Activated naive CD8-positive, alpha-beta T cell treated with anti-CD3 and anti-CD28 coated beads, Interleukin-2, amount 10 ng/mL, durations not matched to agents 7 days and 5 days (primary cell): ENCODE results near the gene PCK2. TPM values are rescaled to one million over a fixed set of nuclear protein-coding genes. Genes with fewer than 3 reads are reported as not detected.

Experiments
- ATAC-seq: fragments of 150-1000 bp; cut with Tn5 transposase; one replicate; pipeline ENCODE4 v1.10.0; 2021; ENCODE audit warnings: low read depth, moderate library complexity
- POLR2A ChIA-PET: fragments of 350-600 bp; sonication (Branson Sonifier 250); formaldehyde crosslinking; loops from one replicate; lab custom pipeline; 2021; ENCODE audit warnings: antibody characterized with exemption; lab: Charles Lee
- DNase-seq: peaks from one replicate; pipeline ENCODE4 v3.0.0; 2021
- H3K27ac Mint-ChIP-seq: one replicate; pipeline ENCODE4 v1.8.0; 2022; ENCODE audit warnings: mild to moderate bottlenecking, mixed read lengths
- H3K27me3 Mint-ChIP-seq: one replicate; pipeline ENCODE4 v1.8.0; 2022; ENCODE audit warnings: mild to moderate bottlenecking, moderate library complexity, mixed read lengths
- H3K36me3 Mint-ChIP-seq: one replicate; pipeline ENCODE4 v1.8.0; 2021; ENCODE audit warnings: mild to moderate bottlenecking, mixed read lengths
- H3K4me1 Mint-ChIP-seq: one replicate; pipeline ENCODE4 v1.8.0; 2021; ENCODE audit warnings: mixed read lengths
- H3K4me3 Mint-ChIP-seq: one replicate; pipeline ENCODE4 v1.8.0; 2022; ENCODE audit warnings: mild to moderate bottlenecking, moderate library complexity, mixed read lengths
- H3K9me3 Mint-ChIP-seq: one replicate; pipeline ENCODE4 v1.8.0; 2021; ENCODE audit warnings: mixed read lengths
- total RNA-seq, 2 experiments: library from RNA; stranded (reverse); gene quantifications; one replicate each; pipeline ENCODE4 v1.2.3, GENCODE V29; 2021

The PCK2 gene
- total RNA-seq, 2 experiments from 2014 or later: 47.4 to 50.6 TPM

DNA sequence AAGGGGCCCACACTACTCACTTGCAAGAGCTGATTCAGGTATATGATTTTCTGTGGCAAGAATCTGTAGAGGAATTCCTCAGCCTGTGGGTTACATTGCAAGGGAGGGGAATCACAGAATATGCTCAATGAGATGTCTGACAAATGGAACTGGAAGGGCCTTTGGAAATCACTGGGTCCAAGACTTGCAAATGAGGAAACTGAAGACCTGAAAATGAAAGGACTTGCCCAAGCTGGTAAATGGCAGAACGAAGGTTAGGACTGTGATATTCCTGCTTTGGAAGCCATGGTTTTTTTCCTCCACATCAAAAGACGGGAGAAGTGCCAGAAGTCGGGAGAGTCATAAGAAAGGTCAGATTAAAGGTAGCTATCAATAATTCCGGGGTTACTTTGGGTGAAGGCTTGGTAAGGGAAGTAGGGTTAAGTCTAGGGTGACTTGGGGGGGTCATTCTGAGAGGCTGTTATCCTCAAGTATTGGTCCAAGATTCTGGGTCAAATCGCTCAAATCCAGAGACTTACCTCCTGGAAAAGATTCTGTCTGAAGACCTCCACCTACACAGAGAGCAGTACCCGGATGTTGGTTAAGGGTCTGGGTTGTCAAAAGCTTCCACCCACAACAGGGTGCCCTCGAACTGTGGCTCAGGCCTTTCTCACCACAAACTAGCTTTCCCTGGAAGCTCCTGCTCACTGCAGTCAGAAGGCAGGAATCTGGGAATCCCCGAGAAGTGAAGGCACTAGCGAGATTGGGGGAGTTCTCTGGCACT, 51.8 kb downstream of the PCK2 start:
- H3K27me3 Mint-ChIP-seq: no peaks in the 10 kb centered on the region
- peak overlapping the region; percentile 94 for H3K4me3 Mint-ChIP-seq
- POLR2A ChIA-PET: interaction anchor here (0.5 to 14.1 kb wide), 16 partner anchors 9 to 284 kb away, joined by 3 to 347 read pairs (median 10); partner anchors contain the start of genes CBLN3, CHMP4A, DCAF11 and IRF9
- H3K27ac Mint-ChIP-seq: peak overlapping the region; percentile 96
- H3K9me3 Mint-ChIP-seq: no peaks in the 10 kb centered on the region
- DNase-seq (no peak), ATAC-seq (no peak)
- H3K4me1 Mint-ChIP-seq: peaks cover 56% of the 10 kb centered on the region
- H3K36me3 Mint-ChIP-seq: peaks cover 40% of the 10 kb centered on the region

DNA sequence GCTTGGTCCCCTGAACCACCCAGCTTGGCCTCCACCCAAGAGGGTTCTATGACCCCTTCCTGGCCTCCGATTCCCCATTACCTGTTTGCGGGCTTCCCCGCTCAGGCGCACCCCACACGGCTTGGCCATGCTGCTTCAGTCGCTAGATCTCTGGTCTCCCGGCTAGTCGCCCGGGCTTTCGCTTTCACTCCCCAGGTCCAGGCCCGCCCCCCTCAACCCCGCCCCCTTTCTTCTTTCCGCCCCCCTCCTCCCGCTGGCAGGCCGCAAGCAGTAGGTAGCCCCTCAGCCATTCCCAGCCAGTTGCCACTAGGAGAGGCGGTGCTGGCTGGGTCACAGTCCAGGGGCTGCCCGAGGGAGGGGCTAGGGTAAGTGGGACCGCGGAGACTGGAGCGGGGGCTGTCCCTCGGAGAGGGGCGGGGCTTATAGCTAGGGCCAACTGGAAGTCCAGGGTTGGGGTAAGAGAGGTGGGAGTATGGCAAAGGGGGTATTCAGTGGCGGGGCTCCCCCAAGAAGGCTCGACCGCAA, 52.4 kb downstream of the PCK2 start, which contains the start of gene PSME2:
Gene PSME2 (minus strand): TSS at position 158 of the 525 bp plus-strand sequence. CDS start 29 bp downstream, at position 129.
- DNase-seq: peak; percentile 90
- Mint-ChIP-seq H3K4me3 (peak within 1 kb of the TSS; percentile 94), H3K36me3 (peaks cover 42% of the 10 kb centered on the region), H3K27ac (peak within 1 kb of the TSS; percentile 96), H3K4me1 (peaks cover 56% of the 10 kb centered on the region), H3K27me3 (no peaks in the 10 kb centered on the region), H3K9me3 (no peaks in the 10 kb centered on the region)
- ATAC-seq: peak; percentile 69
- POLR2A ChIA-PET: interaction anchor here (0.8 to 14.1 kb wide), 21 partner anchors 10 to 283 kb away, joined by 3 to 347 read pairs (median 10); partner anchors contain the start of genes CBLN3, CHMP4A, DCAF11 and IPO4

DNA sequence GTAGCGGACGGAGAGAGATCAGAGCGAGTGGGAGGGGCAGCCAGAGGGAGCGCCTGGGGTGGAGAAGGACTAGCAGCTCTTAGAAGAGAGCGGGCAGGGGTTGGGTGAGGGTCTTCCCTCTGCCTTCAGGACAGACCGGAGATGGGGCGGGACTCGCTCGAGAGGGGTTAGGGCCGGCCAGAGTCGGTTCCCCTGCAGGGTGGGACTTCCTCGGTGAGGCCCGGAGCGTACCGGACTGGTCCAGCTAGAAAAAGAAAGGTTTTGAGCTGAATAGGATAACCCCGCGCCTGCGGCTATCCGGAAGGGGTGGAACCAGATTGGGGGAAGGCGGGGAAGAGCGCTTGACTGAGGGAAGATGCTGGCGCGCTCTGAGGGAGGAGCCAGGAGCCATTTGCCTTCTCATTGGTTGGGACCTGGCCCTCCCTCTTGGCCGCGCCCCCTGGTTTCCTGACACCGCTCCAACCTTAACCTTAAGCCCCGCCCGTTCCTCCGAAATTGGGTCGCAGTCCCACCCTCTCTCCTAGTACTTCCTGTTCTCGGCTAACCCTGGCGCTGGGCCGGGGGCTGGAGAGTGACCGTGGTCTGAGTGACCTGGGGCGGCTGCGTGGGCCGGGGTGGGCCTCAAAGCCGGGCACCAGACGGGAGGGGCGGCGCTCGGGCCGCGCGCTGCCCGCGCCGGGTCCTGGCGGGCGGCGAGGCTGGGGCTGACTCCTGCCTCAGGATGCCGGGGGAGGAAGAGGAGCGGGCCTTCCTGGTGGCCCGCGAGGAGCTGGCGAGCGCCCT, 53.1 kb downstream of the PCK2 start, which contains the start of gene RNF31:
Gene RNF31 (plus strand): TSS at position 521 of the 783 bp plus-strand sequence. CDS start 201 bp downstream, at position 722.
- H3K9me3 Mint-ChIP-seq: no peaks in the 10 kb centered on the region
- ATAC-seq (peak; percentile 82), DNase-seq (peak; percentile 95)
- POLR2A ChIA-PET: interaction anchor here (0.8 to 14.1 kb wide), 24 partner anchors 9 to 283 kb away, joined by 3 to 347 read pairs (median 8); partner anchors contain the start of genes CBLN3, CHMP4A, DCAF11 and IPO4
- H3K4me3 Mint-ChIP-seq: peak within 1 kb of the TSS; percentile 94
- peaks cover 54% of the 10 kb centered on the region for H3K4me1 Mint-ChIP-seq
- H3K27ac Mint-ChIP-seq: peak within 1 kb of the TSS; percentile 96
- H3K36me3 Mint-ChIP-seq: peaks cover 44% of the 10 kb centered on the region
- H3K27me3 Mint-ChIP-seq: no peaks in the 10 kb centered on the region

DNA sequence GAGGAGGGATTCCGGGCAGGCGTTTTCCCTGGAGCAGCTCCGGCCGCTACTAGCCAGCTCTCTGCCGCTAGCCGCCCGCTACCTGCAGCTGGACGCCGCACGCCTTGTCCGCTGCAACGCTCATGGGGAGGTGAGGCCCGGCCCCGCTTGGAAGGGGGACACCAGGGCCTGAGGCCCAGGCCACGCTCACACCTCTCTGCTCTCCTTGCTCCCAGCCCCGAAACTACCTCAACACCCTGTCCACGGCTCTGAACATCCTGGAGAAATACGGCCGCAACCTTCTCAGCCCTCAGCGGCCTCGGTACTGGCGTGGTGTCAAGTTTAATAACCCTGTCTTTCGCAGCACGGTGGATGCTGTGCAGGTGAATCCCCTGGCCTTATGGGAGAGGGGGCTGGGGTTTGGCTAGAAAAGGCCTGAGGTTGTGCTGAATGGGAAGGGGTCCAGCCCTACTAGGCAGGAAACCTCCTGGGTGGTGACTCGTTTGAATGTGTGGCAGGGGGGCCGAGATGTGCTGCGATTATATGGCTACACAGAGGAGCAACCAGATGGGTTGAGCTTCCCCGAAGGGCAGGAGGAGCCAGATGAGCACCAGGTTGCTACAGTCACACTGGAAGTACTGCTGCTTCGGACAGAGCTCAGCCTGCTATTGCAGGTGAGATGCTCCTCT, 53.8 kb downstream of the PCK2 start:
- POLR2A ChIA-PET: interaction anchor here (0.9 to 14.1 kb wide), 15 partner anchors 9 to 123 kb away, joined by 3 to 347 read pairs (median 11); partner anchors contain the start of genes DCAF11, IPO4, IRF9 and MDP1

DNA sequence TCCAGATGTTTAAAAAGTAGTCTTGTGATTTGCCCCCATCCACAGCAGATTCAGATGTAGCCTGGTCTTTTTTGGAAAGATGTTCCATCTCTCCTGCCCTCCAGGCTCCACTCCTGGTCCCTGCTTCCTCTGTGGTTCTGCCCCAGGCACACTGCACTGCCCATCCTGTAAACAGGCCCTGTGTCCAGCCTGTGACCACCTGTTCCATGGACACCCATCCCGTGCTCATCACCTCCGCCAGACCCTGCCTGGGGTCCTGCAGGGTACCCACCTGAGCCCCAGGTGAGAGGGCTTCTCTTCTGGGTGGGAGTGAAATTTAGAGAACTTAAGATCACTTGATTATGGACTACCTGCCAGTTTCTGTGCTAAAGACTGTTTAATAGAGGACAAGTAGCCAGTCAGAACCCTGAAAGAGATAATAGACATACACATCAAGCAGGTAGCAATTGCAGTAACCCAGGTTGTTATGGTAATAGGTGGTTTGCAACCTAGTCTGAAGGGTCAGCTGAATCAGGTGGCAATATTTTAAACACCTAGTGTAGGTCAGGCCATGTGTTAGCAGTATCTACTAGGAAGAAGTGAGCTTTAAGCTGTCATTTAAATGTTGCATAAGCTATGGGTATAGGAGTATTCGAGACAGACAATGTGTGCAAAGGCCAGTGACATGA, 55.3 kb downstream of the PCK2 start:
- ATAC-seq: no peak
- peak overlapping the region; percentile 91 for H3K27ac Mint-ChIP-seq

More for the DNA sequence above, 53.8 kb downstream of the PCK2 start:
- H3K4me3 Mint-ChIP-seq: peak overlapping the region; percentile 94
- no peak for ATAC-seq
- H3K4me1 Mint-ChIP-seq: peaks cover 51% of the 10 kb centered on the region
- DNase-seq: no peak
- peak overlapping the region; percentile 91 for H3K27ac Mint-ChIP-seq
- H3K36me3 Mint-ChIP-seq: peaks cover 44% of the 10 kb centered on the region
- H3K27me3 Mint-ChIP-seq: no peaks in the 10 kb centered on the region
- no peaks in the 10 kb centered on the region for H3K9me3 Mint-ChIP-seq

DNA sequence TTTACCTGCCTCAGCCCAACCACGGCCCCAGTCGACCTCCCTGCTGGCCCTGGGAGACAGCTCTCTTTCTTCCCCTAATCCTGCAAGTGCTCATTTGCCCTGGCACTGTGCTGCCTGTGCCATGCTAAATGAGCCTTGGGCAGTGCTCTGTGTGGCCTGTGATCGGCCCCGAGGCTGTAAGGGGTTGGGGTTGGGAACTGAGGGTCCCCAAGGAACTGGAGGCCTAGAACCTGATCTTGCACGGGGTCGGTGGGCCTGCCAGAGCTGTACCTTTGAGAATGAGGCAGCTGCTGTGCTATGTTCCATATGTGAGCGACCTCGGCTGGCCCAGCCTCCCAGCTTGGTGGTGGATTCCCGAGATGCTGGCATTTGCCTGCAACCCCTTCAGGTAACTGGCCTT, 56.0 kb downstream of the PCK2 start:
- Mint-ChIP-seq H3K4me1 (peaks cover 37% of the 10 kb centered on the region), H3K36me3 (peaks cover 39% of the 10 kb centered on the region), H3K27me3 (no peaks in the 10 kb centered on the region), H3K9me3 (no peaks in the 10 kb centered on the region), H3K27ac (no peak overlapping the region), H3K4me3 (no peak overlapping the region)
- no peak for ATAC-seq
- no peak for DNase-seq
- POLR2A ChIA-PET: interaction anchor here (0.6 to 14.1 kb wide), 5 partner anchors 9 to 36 kb away, joined by 3 to 347 read pairs (median 6); partner anchors contain the start of genes DCAF11, EMC9, IRF9 and NRL

More for the DNA sequence above, 55.3 kb downstream of the PCK2 start:
- POLR2A ChIA-PET: interaction anchor here (0.6 to 14.1 kb wide), 8 partner anchors 9 to 54 kb away, joined by 3 to 347 read pairs (median 24); partner anchors contain the start of genes DCAF11, EMC9, IRF9 and NRL
- Mint-ChIP-seq H3K4me3 (peak overlapping the region; percentile 94), H3K4me1 (peaks cover 37% of the 10 kb centered on the region), H3K9me3 (no peaks in the 10 kb centered on the region), H3K36me3 (peaks cover 36% of the 10 kb centered on the region), H3K27me3 (no peaks in the 10 kb centered on the region)
- DNase-seq: no peak

DNA sequence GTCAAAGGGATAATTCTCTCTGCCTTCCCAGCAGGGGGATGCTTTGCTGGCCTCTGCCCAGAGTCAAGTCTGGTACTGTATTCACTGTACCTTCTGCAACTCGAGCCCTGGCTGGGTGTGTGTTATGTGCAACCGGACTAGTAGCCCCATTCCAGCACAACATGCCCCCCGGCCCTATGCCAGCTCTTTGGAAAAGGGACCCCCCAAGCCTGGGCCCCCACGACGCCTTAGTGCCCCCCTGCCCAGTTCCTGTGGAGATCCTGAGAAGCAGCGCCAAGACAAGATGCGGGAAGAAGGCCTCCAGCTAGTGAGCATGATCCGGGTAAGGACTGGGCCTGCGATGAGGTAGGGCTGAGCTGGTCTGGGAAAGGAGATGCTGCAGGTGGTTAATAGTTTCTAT, 56.5 kb downstream of the PCK2 start:
- Mint-ChIP-seq H3K27me3 (no peaks in the 10 kb centered on the region), H3K4me3 (no peak overlapping the region), H3K36me3 (peaks cover 38% of the 10 kb centered on the region), H3K9me3 (no peaks in the 10 kb centered on the region), H3K4me1 (peaks cover 32% of the 10 kb centered on the region), H3K27ac (peak overlapping the region; percentile 75)
- POLR2A ChIA-PET: interaction anchor here (0.7 to 14.1 kb wide), 5 partner anchors 10 to 227 kb away, joined by 3 to 347 read pairs (median 6); partner anchors contain the start of genes DCAF11, EMC9, IRF9 and NRL
- DNase-seq: no peak
- ATAC-seq: no peak

DNA sequence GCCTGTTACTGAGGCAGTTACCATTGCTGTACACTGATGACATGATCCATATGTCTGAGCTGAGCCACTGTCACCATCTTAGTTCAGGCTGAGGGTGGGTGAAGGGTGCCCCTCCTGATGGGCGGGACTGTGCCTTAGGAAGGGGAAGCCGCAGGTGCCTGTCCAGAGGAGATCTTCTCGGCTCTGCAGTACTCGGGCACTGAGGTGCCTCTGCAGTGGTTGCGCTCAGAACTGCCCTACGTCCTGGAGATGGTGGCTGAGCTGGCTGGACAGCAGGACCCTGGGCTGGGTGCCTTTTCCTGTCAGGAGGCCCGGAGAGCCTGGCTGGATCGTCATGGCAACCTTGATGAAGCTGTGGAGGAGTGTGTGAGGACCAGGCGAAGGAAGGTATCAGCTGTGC, 56.9 kb downstream of the PCK2 start:
- no peak overlapping the region for H3K27ac Mint-ChIP-seq
- no peaks in the 10 kb centered on the region for H3K9me3 Mint-ChIP-seq
- DNase-seq (no peak), ATAC-seq (no peak)
- H3K4me1 Mint-ChIP-seq: peaks cover 29% of the 10 kb centered on the region
- no peaks in the 10 kb centered on the region for H3K27me3 Mint-ChIP-seq
- H3K4me3 Mint-ChIP-seq: no peak overlapping the region
- peaks cover 41% of the 10 kb centered on the region for H3K36me3 Mint-ChIP-seq
- POLR2A ChIA-PET: interaction anchor here (0.7 to 14.1 kb wide), 7 partner anchors 10 to 279 kb away, joined by 3 to 347 read pairs (median 3); partner anchors contain the start of genes CBLN3, DCAF11, EMC9 and IRF9

DNA sequence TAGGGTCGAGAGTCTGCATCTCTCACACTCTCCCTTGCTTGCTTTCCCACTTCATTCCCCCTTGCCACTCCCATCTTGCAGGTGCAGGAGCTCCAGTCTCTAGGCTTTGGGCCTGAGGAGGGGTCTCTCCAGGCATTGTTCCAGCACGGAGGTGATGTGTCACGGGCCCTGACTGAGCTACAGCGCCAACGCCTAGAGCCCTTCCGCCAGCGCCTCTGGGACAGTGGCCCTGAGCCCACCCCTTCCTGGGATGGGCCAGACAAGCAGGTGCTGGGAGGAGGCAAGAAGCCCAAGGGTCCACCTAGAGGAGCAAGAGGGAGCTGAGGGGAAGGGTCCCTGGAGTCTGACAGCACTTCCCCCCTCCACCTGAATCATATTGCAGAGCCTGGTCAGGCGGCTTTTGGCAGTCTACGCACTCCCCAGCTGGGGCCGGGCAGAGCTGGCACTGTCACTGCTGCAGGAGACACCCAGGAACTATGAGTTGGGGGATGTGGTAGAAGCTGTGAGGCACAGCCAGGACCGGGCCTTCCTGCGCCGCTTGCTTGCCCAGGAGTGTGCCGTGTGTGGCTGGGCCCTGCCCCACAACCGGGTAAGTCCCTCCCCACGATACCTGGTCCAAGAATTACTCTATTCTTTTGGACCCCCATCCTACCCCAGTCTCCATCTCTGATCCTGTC, 57.4 kb downstream of the PCK2 start:
- H3K4me1 Mint-ChIP-seq: peaks cover 29% of the 10 kb centered on the region
- peaks cover 41% of the 10 kb centered on the region for H3K36me3 Mint-ChIP-seq
- H3K27me3 Mint-ChIP-seq: no peaks in the 10 kb centered on the region
- POLR2A ChIA-PET: interaction anchor here (0.8 to 14.1 kb wide), 6 partner anchors 10 to 278 kb away, joined by 3 to 347 read pairs (median 3); partner anchors contain the start of genes CBLN3, DCAF11, EMC9 and IRF9
- H3K27ac Mint-ChIP-seq: peak overlapping the region; percentile 56
- no peaks in the 10 kb centered on the region for H3K9me3 Mint-ChIP-seq
- ATAC-seq: no peak
- no peak overlapping the region for H3K4me3 Mint-ChIP-seq
- DNase-seq: no peak
